Measurements from ENCODE around the gene RUVBL2.

Gene RUVBL2

DNA sequence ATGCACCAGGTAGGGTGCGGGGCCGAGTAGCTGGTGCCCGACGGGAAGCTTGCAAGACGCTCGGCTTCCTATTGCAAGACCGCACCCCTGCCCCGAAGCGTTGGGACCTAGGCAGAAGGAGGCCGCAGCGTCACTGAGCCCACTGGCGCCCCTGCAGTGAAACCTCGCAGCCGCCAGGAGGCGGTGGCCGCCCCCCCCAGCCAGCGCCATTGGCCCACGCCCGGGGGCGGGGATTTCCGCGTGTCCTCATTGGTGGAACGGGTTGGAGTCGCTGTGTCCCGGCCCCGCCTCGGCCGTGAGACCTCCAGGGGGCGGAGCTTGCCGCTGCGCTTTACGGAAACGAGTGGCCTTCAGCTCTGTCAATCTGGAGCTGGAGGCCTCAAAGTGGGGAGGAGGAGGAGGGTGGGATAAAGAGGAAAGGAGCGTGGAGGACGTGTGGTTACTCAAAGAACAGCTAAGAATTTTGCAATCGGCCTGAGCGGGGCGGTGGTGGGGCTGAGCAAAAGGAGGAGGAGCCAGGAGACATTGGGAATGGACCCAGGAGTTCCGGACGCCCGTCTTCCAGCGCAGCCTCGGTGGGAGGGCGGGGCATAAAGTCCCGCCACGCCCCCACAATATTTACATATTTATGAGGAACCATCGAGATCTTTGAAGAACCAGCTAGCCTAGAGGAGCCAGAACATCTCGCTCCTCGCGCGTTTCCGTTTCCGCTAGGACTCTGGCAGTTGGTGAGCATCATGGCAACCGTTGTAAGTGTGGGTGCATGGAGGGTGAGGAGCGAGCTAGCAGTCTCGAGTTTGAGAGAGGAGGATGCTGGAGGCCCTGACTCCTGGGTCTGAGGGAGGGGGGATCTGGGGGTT, at the start of gene RUVBL2, which contains the start of gene GYS1:
RUVBL2 (plus strand) TSS at position 713 of the 860 bp plus-strand sequence; CDS start at position 738, 25 bp downstream.
GYS1 (minus strand) TSS at position 135 of the 860 bp plus-strand sequence. CDS start 197 bp downstream, outside the sequence.
- peak; percentile 100 for DNase-seq (ENCODE audit: low spot score)

DNA sequence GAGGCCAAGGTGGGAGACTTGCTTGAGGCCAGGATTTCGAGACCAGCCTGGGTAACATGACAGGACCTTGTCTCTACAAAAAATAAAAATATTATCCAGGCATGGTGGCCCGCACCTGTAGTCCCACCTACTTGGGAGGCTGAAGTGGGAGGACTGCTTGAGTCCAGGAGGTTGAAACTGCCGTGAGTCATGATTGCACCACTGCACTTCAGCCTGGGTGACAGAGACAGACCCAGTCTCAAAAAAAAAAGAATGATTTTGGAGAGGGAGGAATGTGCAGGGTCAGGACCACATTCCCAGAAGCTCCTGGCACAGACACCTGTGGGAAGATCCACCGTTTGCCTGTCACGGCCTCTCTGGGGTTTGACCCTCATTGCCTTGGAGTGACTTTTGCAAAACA, 48.3 kb upstream of the RUVBL2 start:
- no peak for DNase-seq (ENCODE audit: low spot score)

DNA sequence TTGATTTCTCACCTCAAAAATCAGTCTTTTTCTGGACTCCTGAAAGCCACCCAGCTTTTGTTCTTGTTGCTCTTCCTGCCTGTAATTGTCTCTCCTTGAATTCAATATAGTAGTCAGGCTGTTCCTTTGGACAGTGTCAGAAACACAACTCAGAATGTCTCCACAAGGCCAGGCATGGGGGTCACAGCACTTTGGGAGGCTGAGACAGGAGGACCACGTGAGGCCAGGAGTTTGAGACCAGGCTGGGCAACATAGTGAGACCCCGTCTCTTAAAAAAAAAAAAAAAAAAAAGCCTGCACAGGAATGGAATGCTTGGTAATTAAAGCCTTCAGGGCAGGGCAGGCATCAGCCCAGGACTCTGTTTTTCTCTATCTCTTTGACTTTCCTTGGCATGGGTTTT, 47.9 kb upstream of the RUVBL2 start:
- DNase-seq (ENCODE audit: low spot score) = no peak

DNA sequence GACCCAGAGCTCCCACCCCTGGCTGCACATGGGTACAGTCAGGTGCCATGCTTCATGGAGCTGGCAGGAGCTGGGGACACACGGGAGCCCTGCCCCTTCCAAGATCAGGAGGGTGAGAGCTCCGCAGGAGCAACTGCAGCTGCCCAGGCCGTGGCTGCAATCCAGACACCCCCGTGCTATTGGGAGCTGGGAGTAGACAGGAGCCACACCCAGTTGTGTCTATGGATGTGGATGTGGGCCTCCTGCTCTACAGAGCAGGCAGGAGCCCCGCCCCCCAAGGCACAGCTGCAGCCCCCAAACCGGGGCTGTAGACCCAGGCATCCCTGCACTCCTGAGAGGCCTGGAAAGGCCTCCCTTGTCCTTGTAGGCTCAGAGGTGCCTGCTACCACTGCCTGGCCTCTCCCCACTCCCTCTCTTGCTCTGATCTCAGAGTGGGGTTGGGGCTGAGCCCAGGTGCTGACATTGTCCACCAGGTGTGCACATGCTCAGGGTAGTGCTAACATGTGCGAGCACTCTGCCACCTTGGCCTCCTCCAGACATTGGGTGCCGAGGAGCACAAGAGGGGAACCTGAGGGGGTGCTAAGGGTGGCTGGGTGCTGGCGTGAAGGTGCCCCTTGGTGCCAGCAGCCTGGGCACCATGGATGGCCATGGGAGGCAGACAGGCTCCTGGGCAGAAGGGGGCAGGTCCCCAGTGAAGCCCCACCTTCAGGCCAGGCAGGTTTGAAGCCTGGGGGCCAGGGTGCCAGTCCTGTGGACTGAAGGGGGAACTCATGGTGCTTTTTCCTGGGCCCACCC, 47.0 kb upstream of the RUVBL2 start:
- no peak for DNase-seq (ENCODE audit: low spot score)

DNA sequence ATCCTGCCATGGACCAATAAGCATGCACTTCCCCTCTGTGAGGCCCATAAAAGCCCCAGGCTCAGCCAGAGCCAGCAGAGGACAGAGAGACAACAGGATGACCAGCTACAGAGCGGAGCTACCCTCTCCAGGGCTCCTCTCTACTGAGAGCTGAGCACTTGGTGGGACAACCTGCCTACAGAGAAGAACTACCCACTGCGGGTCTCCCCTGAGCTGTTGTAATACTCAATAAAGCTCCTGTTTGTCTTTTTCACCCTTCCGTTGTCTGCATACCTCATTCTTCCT, 46.5 kb upstream of the RUVBL2 start:
- no peak for DNase-seq (ENCODE audit: low spot score)

DNA sequence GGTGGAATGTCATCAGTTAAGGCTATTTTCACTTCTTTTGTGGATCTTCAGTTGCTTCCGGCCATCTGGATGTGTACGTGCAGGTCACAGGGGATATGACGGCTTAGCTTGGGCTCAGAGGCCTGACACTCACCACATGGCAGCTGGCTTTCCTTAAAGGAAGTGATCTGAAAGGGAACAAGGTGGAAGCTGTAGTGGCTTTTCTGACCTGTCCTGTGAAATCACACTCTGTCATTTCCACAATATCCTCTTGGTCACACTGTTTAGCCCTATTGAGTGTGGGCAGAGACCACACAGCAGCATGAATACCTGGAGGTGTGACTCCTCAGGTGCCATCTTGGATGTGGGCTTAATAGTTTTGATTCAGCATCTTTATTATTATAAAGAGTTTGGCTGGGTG, 43.5 kb upstream of the RUVBL2 start:
- no peak for DNase-seq (ENCODE audit: low spot score)

DNA sequence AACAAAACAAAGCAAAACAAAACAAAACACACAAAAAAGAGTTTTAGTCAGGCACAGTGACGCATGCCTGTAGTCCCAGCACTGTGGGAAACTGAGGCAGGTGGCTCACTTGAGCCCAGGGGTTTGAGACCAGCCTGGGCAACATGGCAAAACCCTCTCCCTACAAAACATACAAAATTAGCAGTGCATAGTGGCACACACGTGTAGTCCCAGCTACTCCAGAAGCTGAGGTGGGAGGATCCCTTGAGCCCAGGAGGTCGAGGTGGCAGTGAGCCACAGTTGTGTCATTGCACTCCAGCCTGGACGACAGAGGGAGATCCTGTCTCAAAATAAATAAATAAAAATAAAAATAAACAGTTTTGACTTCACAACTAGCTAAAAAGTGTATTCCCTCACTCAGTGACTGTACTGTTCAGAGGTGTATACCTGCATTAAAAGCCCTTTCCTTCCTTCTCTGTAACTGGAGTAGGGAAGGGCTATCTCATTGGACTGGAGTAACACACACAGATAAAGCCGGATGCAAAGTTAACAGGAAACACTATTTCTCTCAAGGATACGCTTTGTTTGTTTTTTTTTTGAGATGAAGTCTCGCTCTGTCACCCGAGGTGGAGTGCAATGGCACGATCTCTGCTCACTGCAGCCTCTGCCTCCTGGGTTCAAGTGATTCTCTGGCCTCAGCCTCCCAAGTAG, 42.7 kb upstream of the RUVBL2 start:
- DNase-seq (ENCODE audit: low spot score) = no peak

DNA sequence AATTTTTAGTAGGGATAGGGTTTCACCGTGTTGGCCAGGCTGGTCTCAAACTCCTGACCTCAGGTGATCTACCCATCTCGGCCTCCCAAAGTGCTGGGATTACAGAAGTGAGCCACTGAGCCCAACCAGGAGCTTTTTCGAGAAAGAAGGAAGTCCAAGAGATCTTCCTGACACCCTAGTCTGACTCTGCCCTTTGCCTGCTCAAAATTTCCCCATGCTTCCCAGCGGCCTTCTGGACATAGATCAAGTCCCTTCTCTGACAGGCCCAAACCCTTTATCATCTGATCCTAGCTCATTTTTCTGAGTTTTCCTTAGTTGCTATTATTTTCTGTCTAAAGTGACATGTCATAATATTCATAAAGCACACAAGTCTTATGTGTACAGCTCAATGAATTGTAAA, 40.5 kb upstream of the RUVBL2 start:
- DNase-seq (ENCODE audit: low spot score) = no peak

DNA sequence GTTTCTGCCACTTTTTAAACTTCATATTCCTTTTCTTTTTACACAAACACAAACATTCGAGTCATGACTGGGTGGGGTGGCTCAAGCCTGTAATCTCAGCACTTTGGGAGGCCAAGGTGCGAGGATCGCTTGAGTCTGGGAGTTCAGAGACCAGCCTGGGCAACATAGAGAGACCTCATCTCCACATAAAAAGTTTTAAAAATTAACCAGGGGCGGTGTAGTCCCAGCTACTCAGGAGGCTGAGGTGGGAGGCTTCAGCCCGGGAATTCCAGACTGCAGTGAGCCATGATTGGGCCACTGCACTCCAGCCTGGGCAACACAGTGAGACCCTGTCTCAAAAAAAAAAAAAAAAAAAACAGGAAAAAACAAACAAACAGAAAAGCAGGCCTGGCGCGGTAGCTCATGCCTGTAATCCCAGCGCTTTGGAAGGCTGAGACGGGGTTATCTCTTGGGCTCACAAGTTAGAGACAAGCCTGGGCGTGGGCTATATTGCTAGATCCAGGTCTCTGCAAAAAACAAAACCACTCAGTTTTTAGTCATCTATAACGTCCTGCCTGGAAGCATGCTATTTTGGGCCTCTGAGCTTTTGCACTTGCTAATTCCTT, 39.6 kb upstream of the RUVBL2 start:
- DNase-seq (ENCODE audit: low spot score) = no peak

DNA sequence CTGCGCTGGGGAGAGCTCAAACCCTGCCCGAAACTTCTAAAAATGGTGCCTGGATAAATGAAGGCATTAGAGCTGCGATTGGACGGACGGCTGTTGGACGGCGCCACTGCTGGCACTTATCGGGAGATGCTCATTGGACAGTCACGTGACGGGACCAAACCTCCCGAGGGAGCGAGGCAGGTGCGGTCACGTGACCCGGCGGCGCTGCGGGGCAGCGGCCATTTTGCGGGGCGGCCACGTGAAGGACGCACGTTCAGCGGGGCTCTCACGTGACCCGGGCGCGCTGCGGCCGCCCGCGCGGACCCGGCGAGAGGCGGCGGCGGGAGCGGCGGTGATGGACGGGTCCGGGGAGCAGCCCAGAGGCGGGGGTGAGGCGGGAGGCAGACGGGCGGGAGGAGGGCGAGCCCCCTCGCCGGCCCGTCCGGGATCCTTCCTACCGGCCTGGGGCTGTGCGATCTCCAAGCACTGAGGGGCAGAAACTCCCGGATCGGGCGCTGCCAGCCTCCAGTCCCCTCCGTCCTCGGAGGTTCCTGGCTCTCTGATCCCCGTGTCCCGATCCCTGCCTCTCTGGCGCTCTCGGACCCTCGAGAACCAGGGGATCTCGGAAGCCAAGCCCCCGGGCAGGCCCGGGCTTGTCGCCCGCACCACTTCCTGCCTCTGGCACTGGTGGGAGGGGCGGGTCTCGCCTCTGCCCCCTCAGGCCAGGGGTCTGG, 38.9 kb upstream of the RUVBL2 start, which contains the start of gene BAX:
BAX (plus strand) TSS at position 281 of the 713 bp plus-strand sequence; CDS start at position 335, 54 bp downstream.
- DNase-seq (ENCODE audit: low spot score) = peak; percentile 98

DNA sequence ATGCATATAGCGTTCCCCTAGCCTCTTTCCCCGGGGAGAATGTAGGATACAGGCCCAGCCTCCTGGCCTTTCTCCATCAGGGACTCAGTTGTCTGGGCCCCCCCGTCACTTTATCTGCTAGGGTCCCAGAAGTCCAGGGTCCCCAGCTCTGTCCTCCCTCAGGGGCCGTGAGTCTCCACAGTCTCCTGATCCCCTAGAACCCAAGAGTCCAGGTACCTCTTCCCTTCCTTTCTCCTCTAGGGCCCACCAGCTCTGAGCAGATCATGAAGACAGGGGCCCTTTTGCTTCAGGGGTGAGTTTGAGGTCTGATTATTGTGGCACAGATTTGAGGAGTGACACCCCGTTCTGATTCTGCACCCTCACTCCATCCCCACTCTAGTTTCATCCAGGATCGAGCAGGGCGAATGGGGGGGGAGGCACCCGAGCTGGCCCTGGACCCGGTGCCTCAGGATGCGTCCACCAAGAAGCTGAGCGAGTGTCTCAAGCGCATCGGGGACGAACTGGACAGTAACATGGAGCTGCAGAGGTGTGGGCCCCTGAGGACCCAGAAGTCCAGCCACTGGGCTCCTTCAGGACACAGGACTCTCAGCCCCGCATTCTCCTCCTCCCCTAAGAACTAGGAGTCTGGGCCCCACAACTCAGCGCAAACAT, 38.3 kb upstream of the RUVBL2 start:
- no peak for DNase-seq (ENCODE audit: low spot score)

DNA sequence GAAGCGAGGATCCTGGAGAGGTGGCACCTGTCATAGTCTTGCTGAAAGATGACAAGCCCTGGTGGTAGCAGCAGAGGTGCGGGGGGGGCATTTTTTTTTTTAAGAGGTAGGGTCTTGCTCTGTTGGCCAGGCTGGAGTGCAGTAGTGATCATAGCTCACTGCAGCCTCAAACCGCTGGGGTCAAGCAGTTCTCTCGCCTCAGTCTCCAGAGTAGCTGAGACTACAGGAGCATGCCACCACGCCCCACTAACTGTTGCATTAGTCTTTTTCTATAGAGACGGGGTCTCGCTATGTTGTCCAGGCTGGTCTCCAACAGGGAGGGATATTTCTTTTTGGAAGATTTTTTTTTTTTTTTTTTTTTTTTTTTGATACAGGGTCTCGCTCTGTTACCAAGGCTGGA, 35.7 kb upstream of the RUVBL2 start:
- no peak for DNase-seq (ENCODE audit: low spot score)

DNA sequence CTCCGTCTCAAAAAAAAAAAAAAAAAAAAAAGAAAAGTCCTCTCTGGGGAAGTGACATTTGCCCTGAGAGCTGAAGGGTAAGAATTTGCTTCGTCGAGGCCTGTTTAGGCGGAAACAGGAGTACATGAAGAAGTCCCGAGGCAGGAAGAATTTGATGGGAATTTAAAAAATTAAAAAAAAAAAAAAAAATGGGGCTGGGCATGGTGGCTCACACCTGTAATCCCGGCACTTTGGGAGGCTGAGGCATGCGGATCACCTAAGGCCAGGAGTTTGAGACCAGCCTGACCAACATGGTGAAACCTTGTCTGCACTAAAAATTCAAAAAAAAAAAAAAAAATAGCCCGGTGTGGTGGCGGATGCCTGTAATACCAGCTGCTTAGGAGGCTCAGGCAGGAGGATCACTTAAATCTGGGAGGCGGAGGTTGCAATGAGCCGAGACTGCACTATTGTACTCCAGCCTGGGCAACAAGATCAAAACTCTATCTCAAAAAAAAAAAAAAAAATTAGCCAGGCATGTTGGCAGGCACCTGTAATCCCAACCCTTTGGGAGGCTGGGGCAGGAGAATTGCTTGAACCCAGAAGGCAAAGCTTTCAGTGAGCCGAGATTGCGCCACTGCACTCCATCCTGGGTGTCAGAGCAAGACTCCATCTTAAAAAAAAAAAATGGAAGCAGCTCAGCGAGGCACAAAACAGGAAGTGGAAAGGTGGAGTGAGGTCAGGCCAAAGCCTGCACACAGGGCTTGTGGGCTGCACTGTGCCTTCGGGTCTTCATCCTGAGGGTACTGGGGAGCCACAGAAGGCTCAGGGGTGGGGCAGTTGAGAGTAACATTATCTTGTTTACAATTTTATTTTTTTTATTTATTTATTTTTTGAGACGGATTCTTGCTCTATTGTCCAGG, 34.1 kb upstream of the RUVBL2 start:
- no peak for DNase-seq (ENCODE audit: low spot score)

DNA sequence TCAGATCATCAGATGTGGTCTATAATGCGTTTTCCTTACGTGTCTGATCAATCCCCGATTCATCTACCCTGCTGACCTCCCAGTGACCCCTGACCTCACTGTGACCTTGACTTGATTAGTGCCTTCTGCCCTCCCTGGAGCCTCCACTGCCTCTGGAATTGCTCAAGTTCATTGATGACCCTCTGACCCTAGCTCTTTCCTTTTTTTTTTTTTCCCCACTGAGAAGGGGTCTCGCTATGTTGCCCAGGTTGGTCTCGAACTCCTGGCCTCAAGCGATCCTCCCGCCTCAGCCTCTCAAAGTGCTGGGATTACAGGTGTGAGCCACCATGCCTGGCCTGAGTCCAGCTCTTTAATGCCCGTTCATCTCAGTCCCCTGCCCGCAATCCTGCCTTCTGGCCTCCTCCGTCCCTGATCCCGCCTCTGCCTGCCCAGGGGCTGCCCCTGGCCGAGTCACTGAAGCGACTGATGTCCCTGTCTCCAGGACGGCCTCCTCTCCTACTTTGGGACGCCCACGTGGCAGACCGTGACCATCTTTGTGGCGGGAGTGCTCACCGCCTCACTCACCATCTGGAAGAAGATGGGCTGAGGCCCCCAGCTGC, 32.5 kb upstream of the RUVBL2 start:
- no peak for DNase-seq (ENCODE audit: low spot score)

DNA sequence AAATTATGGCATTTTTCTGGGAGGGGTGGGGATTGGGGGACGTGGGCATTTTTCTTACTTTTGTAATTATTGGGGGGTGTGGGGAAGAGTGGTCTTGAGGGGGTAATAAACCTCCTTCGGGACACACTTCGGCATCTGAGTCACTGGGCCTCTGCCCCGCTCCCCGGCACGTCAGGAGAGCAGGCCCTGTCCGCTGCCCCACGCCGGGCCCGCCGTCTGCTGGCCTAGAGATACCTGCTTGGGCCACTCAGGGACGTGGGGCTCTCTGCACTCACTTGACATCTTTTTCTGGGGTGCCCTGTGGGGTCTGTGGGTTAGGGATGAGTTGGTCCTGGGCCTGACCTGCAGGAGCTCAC, 32.0 kb upstream of the RUVBL2 start:
- no peak for DNase-seq (ENCODE audit: low spot score)

DNA sequence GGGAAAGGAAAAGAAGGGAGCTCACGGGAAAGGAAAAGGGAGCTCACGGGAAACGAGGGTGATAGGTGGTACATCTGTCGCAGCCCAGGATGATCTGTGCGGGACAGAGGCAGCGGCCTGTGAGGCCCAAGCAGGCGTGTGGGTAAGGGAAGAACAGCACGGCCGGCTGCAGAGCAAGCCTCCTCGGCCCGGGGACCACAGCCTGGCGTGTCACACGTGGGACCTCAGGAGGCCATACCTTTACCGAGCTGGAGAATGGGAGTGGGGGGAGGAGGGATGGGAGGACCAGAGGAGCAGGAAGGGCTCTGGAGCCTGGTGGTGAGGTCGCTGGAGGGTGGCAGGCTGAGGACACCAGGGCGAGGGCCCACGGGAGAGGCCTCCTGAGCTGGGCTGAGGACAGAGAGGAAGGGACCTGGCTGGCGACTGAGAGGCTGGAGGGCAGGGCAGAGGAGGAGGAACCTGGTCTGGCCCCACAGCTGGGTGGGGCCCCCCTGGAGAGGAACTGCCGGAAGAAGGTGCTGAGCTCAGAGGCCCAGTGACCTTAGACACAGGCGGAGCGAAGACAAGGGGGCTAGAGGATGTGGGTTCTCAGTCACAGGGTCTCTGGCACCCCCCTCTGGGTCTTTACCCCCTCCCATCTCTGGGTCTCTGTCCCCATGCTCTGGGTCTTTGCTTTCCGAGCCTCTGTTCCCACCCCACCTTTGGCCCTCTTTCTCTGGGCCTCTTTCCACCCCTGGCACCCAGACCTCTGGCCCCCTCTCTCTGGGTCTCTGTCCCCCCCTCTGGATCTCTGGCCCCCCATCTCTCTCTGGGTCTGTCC, 31.4 kb upstream of the RUVBL2 start:
- peak; percentile 85 for DNase-seq (ENCODE audit: low spot score)

DNA sequence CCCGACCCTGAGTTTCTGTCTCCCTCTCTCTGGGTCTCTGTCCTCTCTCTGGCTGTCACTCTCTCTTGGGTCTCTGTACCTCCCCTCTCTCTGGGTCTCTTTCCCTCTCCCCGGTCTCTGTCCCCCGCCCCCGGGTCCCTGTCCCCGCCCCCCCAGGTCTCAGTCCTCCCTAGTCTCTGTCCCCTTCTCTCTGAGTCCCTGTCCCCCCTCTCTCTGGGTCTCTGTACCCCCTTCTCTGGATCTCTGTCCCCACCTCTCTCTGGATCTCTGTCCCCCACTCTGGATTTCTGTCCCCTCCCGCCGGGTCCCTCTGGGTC, 30.9 kb upstream of the RUVBL2 start:
- no peak for DNase-seq (ENCODE audit: low spot score)

DNA sequence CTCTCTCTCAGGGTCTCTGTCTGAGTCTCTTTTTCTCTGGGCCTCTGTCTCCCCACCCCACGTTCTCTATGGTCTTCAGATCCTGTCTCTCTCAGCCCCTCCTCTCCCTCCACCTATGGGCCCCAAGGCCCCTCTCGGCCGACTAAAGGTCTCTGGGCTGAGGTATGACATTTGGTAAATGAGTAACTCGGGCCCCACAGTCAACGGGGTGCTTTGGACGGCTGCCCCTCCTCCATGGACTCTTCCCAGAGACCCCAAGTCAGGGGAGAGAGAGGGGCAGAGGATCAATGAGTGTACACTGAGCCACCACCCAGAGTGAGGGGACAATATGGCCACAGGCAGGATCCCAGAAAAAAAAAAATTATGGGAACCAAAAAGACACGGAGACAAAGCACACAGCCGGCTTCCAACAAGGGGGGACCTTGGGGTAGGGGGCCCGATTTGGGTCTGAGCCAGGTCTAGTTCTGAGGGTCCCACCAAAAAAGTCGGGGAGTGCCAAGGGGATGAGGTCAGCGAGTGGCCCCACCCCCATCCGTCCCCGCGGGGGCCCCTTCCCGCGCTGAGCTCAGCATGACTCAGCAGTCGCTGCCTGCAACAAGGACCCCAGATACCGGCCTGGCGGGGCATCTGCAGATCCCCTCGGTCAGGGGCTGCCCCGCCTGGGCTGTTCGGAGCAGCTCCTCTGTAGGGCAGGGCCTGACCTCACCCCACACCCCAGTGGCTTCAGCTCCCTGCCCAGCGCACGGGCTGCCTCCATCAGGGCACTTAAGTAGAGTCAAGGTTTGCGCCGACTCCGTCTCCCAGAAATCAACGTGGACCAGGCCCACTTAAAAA, 30.1 kb upstream of the RUVBL2 start:
- DNase-seq (ENCODE audit: low spot score) = peak; percentile 85
